ENCODE measurements around the gene TTC31. TPM values are rescaled to one million over a fixed set of nuclear protein-coding genes. Genes with fewer than 3 reads are reported as not detected.

TTC31 gene
- polyA plus RNA-seq, 6 donors from 2014 or later = 20.7 to 31.8 (median 25.6) TPM

DNA sequence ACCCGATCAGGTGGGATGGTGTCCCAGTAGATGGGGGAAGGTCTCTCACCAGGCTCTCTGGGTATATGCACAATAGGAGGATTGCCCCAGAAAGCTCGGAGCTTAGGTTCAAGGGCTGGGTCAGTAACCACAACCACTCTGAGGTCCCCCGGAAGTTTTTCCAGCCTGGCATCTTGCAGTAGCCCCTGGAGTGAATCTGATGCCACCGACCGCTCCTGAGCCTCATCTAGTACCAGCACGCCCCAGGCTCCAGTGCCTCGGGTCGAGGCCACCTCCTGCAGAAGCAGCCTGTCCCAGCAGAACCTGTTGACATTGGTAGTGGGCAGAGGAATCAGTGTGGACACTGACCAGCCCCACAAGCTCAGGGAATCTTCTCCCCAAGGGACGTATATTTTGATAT lies 41.1 kb downstream of the TTC31 start:
- Mint-ChIP-seq H3K27ac (no peak overlapping the region), H3K4me3 (peak overlapping the region in 1 of 8 donors; percentile 21), H3K27me3 (peaks cover 27 to 35% (median 35%) of the 10 kb centered on the region in 3 donors), H3K36me3 (peaks cover 16 to 23% of the 10 kb centered on the region in 2 donors), H3K4me1 (peaks cover 23 to 31% (median 29%) of the 10 kb centered on the region in 3 donors), H3K9me3 (no peaks in the 10 kb centered on the region)
- ATAC-seq (ENCODE audit: low read depth in 2 of 2) (no peak), DNase-seq (no peak)

DNA sequence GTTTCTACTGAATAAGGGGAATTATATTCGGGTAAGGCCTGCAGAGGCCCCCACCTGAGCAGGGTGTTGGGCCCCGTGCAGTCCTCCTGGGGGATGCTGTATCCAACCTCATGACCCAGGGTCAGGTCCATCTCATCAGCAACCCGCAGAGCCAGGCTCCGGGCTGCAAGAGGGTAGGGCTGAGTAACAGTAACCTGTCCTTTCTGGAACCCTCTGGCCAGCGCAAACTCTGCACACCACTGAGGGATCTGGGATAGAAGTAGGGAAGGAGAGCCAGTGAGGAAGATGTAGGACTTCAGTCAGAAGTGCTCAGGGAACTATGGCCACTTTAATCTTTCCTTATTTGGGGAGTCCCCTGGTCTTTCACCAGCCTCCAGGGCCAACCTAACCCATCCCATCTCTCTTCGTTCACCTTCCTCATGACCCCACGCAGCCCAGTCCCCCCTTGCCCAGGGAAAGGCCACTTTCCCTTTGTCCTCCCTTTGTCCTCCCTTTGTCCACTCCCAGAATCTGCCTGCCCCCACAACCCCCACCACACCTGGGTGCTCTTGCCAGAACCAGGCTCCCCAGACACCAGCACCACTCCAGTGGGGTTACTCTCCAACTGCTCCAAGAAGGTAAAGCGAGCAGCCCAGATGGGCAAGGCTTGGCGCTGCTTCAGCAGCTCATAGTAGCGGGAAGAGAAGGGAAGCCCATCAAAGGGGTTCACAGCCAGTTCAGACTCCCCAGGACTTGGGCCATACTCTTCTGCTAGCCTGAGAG lies 42.3 kb downstream of the TTC31 start:
- Mint-ChIP-seq H3K27ac (peak overlapping the region in 1 of 6 donors; percentile 44), H3K9me3 (no peaks in the 10 kb centered on the region), H3K4me3 (peak overlapping the region in 1 of 8 donors; percentile 4), H3K27me3 (peaks cover 18 to 24% (median 23%) of the 10 kb centered on the region in 3 donors), H3K4me1 (peaks cover 25 to 32% (median 31%) of the 10 kb centered on the region in 3 donors), H3K36me3 (peaks cover 16 to 23% of the 10 kb centered on the region in 2 donors)
- ATAC-seq (ENCODE audit: low read depth in 2 of 2) = no peak
- no peak for DNase-seq

DNA sequence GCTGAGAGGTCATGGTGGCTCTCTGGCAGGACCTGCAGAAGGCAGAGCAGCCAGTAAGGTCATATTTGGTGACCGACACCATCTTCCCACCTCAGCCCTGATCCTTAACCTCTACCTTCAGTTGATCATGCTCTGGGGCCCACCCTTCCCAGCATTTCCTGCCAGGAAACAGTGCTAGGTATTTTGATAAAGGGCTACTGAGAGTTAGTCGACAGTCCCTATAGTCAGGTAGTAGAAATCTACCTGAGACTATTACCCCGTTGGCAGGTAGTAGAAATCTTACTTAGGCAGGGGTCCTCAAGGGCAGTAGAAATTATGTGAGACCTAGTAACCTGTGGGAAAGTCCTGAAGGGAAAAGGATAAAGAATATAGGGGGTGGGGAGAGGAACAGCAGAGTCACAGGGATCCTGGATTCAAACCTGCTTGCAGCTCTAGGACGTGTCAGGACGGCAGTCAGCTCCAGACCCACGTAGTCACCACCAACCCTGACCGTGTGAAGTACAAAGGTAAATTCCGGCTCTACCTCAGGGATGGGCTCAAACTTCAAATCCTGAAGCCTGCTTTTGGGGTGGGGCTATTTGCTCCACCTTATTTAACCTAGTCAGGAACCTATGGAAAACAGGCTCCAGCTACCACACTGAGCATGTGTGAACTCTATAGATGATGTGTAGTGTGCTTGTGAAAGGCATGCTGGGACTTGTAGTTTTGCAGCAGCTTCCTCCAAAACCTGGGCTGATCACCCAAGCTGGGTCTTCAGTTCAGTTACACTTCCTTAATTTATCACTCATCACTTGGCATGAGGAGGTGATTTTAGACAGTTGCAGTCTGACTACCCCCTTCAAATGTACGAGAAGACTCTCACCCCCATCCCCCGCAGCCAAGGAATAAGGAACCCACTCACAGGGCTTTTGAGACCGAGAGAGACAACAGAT lies 43.1 kb downstream of the TTC31 start, which contains the start of gene DQX1:
Gene DQX1 (minus strand): TSS at position 515 of the 932 bp plus-strand sequence. CDS start 502 bp downstream, at position 13.
- Mint-ChIP-seq H3K4me3 (peak within 1 kb of the TSS; percentile 35 to 86 (median 46)), H3K27ac (peak within 1 kb of the TSS; percentile 41 to 98 (median 92)), H3K36me3 (peaks cover 16 to 23% of the 10 kb centered on the region in 2 donors), H3K27me3 (peaks cover 12 to 15% (median 15%) of the 10 kb centered on the region in 3 donors), H3K4me1 (peaks cover 30 to 38% (median 37%) of the 10 kb centered on the region in 3 donors), H3K9me3 (no peaks in the 10 kb centered on the region)
- DNase-seq = peak; percentile 69
- ATAC-seq (ENCODE audit: low read depth in 2 of 2) = peak; percentile 24 to 32

DNA sequence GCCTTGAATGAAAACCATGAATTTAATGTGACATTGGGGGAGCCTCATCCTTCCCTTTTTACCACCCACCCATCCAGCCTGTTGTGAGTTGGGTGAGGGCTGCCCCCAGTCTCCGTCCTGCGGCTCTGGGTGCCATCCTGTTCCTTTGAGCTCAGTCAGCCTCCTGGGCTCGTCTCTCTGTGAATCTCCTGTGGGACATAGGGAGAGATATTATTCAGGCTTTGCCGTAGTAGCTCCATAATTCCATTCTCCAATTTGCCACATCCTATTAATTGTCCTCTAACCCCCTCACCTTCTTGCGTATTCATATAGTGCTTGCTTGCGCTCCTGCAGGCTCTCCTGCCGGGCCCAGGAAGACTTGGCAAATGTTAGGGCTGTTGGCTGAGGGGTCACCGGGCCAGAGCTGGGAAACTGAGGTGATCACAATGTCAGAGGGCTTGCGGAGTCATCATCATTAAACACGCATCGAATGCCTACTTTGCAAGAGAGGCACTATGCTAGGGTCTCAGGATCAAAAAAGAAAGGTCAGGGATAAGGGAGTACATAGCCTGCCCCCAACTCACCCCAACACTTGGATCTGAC lies 43.9 kb downstream of the TTC31 start:
- Mint-ChIP-seq H3K36me3 (peaks cover 16 to 20% of the 10 kb centered on the region in 2 donors), H3K4me1 (peaks cover 38 to 45% (median 43%) of the 10 kb centered on the region in 3 donors), H3K27me3 (peaks cover 7 to 8% (median 7%) of the 10 kb centered on the region in 3 donors), H3K4me3 (peak overlapping the region; percentile 35 to 86 (median 46)), H3K9me3 (no peaks in the 10 kb centered on the region), H3K27ac (peak overlapping the region; percentile 41 to 98 (median 92))
- DNase-seq = no peak
- ATAC-seq (ENCODE audit: low read depth in 2 of 2) = no peak

DNA sequence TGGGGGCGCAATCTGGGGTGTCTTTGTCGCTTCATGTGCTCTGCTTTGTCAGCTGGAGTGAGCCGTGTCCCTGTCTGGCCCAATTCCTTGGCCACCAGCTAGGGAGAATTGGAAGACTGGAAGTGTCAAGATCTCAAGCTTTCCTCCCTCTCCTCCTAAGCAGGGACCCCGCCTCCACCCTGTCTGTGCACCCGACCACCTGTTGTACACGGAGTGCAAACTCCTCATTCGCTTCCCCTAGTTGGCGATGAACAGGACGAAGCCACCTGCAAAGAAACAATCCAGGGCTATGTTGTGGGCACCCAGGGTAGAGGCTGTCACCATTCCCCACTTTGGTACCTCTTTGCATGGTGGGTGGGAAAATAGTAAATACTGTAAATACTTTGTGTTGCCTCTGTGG lies 44.9 kb downstream of the TTC31 start:
- H3K9me3 Mint-ChIP-seq = no peaks in the 10 kb centered on the region
- peaks cover 15 to 21% of the 10 kb centered on the region in 2 donors for H3K36me3 Mint-ChIP-seq
- peaks cover 46 to 55% (median 49%) of the 10 kb centered on the region in 3 donors for H3K4me1 Mint-ChIP-seq
- ATAC-seq (ENCODE audit: low read depth in 2 of 2) = no peak
- no peaks in the 10 kb centered on the region for H3K27me3 Mint-ChIP-seq
- peak overlapping the region; percentile 83 to 96 (median 94) for H3K4me3 Mint-ChIP-seq
- no peak for DNase-seq
- peak overlapping the region in 5 of 6 donors; percentile 18 to 95 (median 91) for H3K27ac Mint-ChIP-seq

DNA sequence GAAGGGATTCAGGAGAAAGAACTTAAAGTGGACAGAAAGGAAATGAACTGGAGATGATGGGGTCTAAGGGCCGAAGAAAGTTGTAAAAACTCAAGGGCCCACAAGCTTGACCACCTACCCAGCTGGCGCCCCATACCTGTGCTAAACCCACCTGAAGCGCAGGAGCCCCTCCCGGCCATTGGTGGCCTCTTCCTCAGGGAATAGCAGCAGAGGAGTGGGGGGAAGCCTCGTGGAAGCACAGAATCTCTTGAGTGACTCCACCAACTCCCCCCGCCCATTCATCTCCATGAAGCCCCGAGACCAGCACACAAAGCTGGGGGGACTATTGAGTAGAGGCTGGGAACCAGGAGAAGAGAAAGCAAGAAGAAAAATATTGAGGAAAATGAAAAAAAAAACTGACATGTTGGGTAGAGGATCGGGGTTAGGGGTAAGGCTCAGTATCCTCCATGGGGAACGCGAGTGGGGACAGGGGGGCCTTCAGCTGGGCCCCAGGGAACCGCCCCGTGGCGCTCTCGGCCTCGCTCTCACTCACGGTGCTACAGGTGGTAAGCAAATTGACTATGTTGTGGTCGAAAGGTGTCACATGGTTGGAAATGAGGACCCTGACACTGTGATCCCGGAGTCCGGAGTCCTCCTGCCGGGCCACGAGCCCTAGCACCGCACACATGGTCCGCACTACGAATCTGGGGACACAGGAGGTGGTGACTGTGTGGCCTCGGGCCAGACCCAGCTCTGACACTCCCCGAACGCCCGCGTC lies 45.9 kb downstream of the TTC31 start:
- H3K4me1 Mint-ChIP-seq = peaks cover 46 to 57% (median 49%) of the 10 kb centered on the region in 3 donors
- no peak for ATAC-seq (ENCODE audit: low read depth in 2 of 2)

DNA sequence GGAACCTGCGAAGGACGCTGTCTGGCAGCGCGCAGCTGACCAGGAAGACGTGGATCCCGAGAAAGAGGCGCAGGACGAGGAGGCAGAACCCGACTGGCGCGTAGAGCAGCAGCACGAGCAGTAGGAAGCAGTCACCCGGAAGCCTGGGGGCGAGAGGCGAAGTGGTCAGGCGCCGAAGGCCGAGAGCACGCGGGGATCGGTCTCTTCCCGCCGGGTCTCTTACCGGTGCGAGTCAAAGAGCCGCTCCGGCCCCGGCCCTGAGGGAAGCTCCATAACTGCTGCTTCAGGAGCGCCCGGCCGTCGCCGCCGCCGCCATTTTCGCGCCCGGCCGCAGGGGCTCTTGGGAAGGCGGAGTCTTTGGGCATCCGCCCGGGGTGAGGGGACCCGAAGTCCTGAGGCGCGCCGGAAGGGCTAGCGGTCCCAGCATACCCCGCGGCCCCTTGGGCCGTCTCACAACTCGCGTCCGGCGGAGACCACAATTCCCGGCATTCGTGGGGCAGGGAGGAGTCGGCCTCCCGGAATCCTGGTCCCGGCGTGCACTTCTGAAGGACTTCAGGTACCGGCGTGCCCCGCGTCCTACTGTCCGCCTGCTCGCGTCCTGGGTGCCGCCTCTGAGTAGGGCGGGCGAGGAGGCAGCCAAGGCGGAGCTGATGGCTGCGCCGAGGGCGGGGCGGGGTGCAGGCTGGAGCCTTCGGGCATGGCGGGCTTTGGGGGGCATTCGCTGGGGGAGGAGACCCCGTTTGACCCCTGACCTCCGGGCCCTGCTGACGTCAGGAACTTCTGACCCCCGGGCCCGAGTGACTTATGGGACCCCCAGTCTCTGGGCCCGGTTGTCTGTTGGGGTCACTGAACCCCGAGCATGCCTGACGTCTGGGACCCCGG lies 46.7 kb downstream of the TTC31 start, which contains the start of the genes AUP1 and HTRA2:
Gene AUP1 (minus strand): TSS at position 350 of the 882 bp plus-strand sequence. CDS start 77 bp downstream, at position 273.
Gene HTRA2 (plus strand): TSS at position 577 of the 882 bp plus-strand sequence. CDS start 74 bp downstream, at position 651.
- Mint-ChIP-seq H3K4me1 (peaks cover 46 to 57% (median 49%) of the 10 kb centered on the region in 3 donors), H3K4me3 (peak within 1 kb of the TSS; percentile 83 to 96 (median 94)), H3K27me3 (no peaks in the 10 kb centered on the region), H3K27ac (peak within 1 kb of the TSS; percentile 93 to 97 (median 96)), H3K9me3 (peaks cover 0 to 1% (median 0%) of the 10 kb centered on the region in 7 donors), H3K36me3 (peaks cover 15 to 21% of the 10 kb centered on the region in 2 donors)
- ATAC-seq (ENCODE audit: low read depth in 2 of 2) = peak; percentile 81 to 82
- DNase-seq = peak; percentile 92

More for the DNA sequence above, 45.9 kb downstream of the TTC31 start:
- Mint-ChIP-seq H3K36me3 (peaks cover 15 to 21% of the 10 kb centered on the region in 2 donors), H3K27ac (peak overlapping the region; percentile 93 to 97 (median 95)), H3K4me3 (peak overlapping the region; percentile 83 to 96 (median 94)), H3K27me3 (no peaks in the 10 kb centered on the region), H3K9me3 (peaks cover 0 to 1% (median 0%) of the 10 kb centered on the region in 7 donors)
- DNase-seq = no peak

DNA sequence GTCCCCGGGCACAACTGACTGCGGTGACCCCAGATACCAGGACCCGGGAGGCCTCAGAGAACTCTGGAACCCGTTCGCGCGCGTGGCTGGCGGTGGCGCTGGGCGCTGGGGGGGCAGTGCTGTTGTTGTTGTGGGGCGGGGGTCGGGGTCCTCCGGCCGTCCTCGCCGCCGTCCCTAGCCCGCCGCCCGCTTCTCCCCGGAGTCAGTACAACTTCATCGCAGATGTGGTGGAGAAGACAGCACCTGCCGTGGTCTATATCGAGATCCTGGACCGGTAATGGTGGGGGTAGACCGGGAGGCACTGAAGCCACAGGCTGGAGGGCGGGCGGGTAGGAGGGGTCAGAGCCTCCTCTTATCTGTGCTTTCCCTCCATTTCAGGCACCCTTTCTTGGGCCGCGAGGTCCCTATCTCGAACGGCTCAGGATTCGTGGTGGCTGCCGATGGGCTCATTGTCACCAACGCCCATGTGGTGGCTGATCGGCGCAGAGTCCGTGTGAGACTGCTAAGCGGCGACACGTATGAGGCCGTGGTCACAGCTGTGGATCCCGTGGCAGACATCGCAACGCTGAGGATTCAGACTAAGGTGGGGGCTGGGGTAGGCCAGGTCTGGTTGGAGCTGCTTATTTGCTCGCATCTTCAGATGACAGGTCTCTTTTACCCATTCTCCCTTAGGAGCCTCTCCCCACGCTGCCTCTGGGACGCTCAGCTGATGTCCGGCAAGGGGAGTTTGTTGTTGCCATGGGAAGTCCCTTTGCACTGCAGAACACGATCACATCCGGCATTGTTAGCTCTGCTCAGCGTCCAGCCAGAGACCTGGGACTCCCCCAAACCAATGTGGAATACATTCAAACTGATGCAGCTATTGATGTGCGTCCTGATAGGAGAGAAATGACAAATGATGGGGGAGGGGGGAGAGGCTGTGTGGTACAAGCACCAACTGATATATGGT lies 47.6 kb downstream of the TTC31 start:
- peaks cover 0 to 1% (median 0%) of the 10 kb centered on the region in 7 donors for H3K9me3 Mint-ChIP-seq
- H3K36me3 Mint-ChIP-seq = peaks cover 15 to 21% of the 10 kb centered on the region in 2 donors
- H3K4me1 Mint-ChIP-seq = peaks cover 46 to 57% (median 49%) of the 10 kb centered on the region in 3 donors
- H3K27me3 Mint-ChIP-seq = no peaks in the 10 kb centered on the region
- DNase-seq (peak; percentile 58), ATAC-seq (ENCODE audit: low read depth in 2 of 2) (peak; percentile 19 to 26)
- H3K4me3 Mint-ChIP-seq = peak overlapping the region; percentile 83 to 96 (median 94)
- H3K27ac Mint-ChIP-seq = peak overlapping the region; percentile 63 to 97 (median 94)

DNA sequence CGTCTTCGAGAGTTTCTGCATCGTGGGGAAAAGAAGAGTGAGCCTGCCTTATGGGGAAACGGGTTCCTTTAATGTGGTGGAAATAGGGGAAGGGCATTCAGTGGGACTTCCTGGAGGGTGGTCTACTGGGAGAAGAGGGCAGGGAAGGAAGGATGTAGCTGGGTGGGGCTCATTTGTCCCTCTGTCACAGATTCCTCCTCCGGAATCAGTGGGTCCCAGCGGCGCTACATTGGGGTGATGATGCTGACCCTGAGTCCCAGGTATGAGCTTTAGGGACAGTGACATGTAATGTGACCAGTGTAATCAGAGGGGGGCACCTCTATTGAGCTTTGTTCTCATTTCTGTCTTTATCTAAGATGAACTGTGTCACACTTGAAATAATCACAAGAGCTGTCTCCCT lies 48.8 kb downstream of the TTC31 start:
- DNase-seq = no peak
- Mint-ChIP-seq H3K9me3 (peaks cover 0 to 1% (median 0%) of the 10 kb centered on the region in 7 donors), H3K4me1 (peaks cover 38 to 49% (median 42%) of the 10 kb centered on the region in 3 donors), H3K36me3 (peaks cover 8 to 14% of the 10 kb centered on the region in 2 donors), H3K4me3 (peak overlapping the region; percentile 17 to 96 (median 86)), H3K27ac (peak overlapping the region in 3 of 6 donors; percentile 57 to 95 (median 93)), H3K27me3 (no peaks in the 10 kb centered on the region)
- no peak for ATAC-seq (ENCODE audit: low read depth in 2 of 2)

DNA sequence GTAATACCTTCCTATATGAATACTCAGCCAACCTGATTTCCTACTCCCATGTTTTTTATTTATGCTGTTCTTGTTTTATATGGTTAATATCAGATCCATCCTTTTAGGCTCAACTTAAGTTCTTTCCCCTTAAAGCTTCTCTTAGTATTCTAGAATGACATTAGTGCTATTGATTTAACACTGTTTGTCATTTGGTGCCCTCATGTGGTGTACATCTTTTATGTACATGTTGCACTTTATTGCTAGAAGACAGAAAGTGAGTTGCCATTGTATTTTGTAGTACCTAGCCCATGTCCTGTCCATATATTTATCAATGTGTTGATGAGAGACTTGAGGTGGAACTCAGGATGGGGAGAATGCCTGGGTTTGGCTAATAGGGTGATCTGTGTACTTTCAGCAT lies 49.3 kb downstream of the TTC31 start:
- Mint-ChIP-seq H3K4me1 (peaks cover 39 to 43% (median 40%) of the 10 kb centered on the region in 3 donors), H3K27me3 (no peaks in the 10 kb centered on the region), H3K36me3 (peaks cover 2 to 12% of the 10 kb centered on the region in 2 donors), H3K27ac (peak overlapping the region in 4 of 6 donors; percentile 17 to 95 (median 74)), H3K4me3 (peak overlapping the region; percentile 2 to 96 (median 86)), H3K9me3 (peaks cover 0 to 1% (median 0%) of the 10 kb centered on the region in 7 donors)
- ATAC-seq (ENCODE audit: low read depth in 2 of 2) (no peak), DNase-seq (no peak)
